Thyroid gland (tissue), 4 donors: ENCODE measurements around the gene PLEKHA7. TPM values are rescaled to one million over a fixed set of nuclear protein-coding genes. Genes with fewer than 3 reads are reported as not detected.

ENCODE experiments used
- DNase-seq, 2 donors: peaks; one replicate each; pipeline ENCODE4 v3.0.0-alpha.2; 2019
- H3K27ac ChIP-seq, 3 donors: fragments of 200-600 bp; sonication (generic); 1 replicate in 2 of 3; 2 replicates in 1 of 3; pipeline ENCODE4 v1.5.1; 2016 to 2019; ENCODE audit warnings: mild to moderate bottlenecking in 1 of 3, moderate library complexity in 1 of 3
- H3K27me3 ChIP-seq: fragments of 200-600 bp; sonication (generic); one replicate; pipeline ENCODE4 v1.5.1; 2019
- H3K36me3 ChIP-seq, 2 donors: fragments of 200-600 bp; sonication (generic); one replicate each; pipeline ENCODE4 v1.5.1; 2016 to 2019
- H3K4me1 ChIP-seq, 2 donors: fragments of 200-600 bp; sonication (generic); one replicate each; pipeline ENCODE4 v1.5.1; 2017 to 2019
- H3K4me3 ChIP-seq, 3 donors: fragments of 200-600 bp; sonication (generic); replicated peaks in 1 of 3; 1 replicate in 2 of 3; 2 replicates in 1 of 3; pipeline ENCODE4 v1.5.1; 2016; ENCODE audit warnings: mild to moderate bottlenecking in 1 of 3
- H3K9me3 ChIP-seq: fragments of 200-600 bp; sonication (generic); one replicate; pipeline ENCODE4 v1.5.1; 2017
- CTCF ChIP-seq, 6 experiments: fragments of 200-600 bp in 3 of 6; fragments of 450-650 bp in 3 of 6; sonication (generic) in 3 of 6; IDR thresholded peaks; one replicate each; pipeline ENCODE4 v1.5.1; 2016 to 2019; ENCODE audit warnings: antibody characterized with exemption in 6 of 6, mild to moderate bottlenecking in 2 of 6, inconsistent platforms in 1 of 6, moderate library complexity in 1 of 6
- POLR2A ChIP-seq, 2 donors: fragments of 450-650 bp; IDR thresholded peaks; one replicate each; pipeline ENCODE4 v1.6.1; 2017; ENCODE audit warnings: antibody characterized with exemption in 2 of 2, mild to moderate bottlenecking in 2 of 2, moderate library complexity in 1 of 2
- WGBS, 2 donors: methylation state at CpG; one replicate each; pipeline ENCODE4 v1.1.5; 2017; 5-methylcytosine and 5-hydroxymethylcytosine counted together
- intact Hi-C: fragments of 100-400 bp; cut with DNase I; formaldehyde crosslinking; loops from one replicate; pipeline ENCODE4 v1.15.1; 2023
- total RNA-seq, 4 donors: library from RNA; depleted of rRNA; stranded (reverse); fragments of >200 nt; gene quantifications; one replicate each; pipeline ENCODE4 v1.2.3, GENCODE V29; 2016

The PLEKHA7 gene
- total RNA-seq, 4 donors from 2014 or later = 22.5 to 29.0 (median 23.4) TPM

- DNase-seq = peak in 1 of 2 donors; percentile 36
- intact Hi-C loops = loop anchor here (10.0 kb wide), 1 partner anchor 149 kb away; no protein-coding TSS in a partner anchor
- 75 to 81% methylated on average over 8 of the region's 8 CpGs for WGBS, 2 donors
- Histone ChIP-seq H3K4me1 (peaks cover 16 to 43% of the 10 kb centered on the region in 2 donors), H3K27me3 (no peaks in the 10 kb centered on the region), H3K4me3 (no peak overlapping the region), H3K9me3 (no peaks in the 10 kb centered on the region), H3K36me3 (no peaks in the 10 kb centered on the region), H3K27ac (peak overlapping the region in 2 of 3 donors; percentile 9 to 36)
- TF ChIP-seq CTCF (IDR thresholded peaks at IDR 0.05) (no peak), POLR2A (IDR thresholded peaks at IDR 0.05) (no peak)
Observed at GRCh38 chr11:16933756-16934603, 80.2 kb downstream of the PLEKHA7 start.

- H3K4me3 ChIP-seq = no peak overlapping the region
- TF ChIP-seq POLR2A (IDR thresholded peaks at IDR 0.05) (no peak), CTCF (IDR thresholded peaks at IDR 0.05) (no peak)
- intact Hi-C loops = loop anchor here (10.0 kb wide), 1 partner anchor 148 kb away; no protein-coding TSS in a partner anchor
- H3K27me3 ChIP-seq = no peaks in the 10 kb centered on the region
- H3K27ac ChIP-seq = peak overlapping the region in 2 of 3 donors; percentile 9 to 36
- H3K4me1 ChIP-seq = peaks cover 16 to 48% of the 10 kb centered on the region in 2 donors
- WGBS, 2 donors = 25 to 43% methylated on average over 1 of the region's 1 CpG
- no peak for DNase-seq
- no peaks in the 10 kb centered on the region for H3K9me3 ChIP-seq
- H3K36me3 ChIP-seq = no peaks in the 10 kb centered on the region
Observed at GRCh38 chr11:16933291-16933690, 80.9 kb downstream of the PLEKHA7 start.

GRCh38 chr11:16928044-16928443 is 86.2 kb downstream of the PLEKHA7 start:
- no peak for TF ChIP-seq CTCF (IDR thresholded peaks at IDR 0.05)
- TF ChIP-seq POLR2A (IDR thresholded peaks at IDR 0.05) = no peak
- DNase-seq = peak; percentile 42 to 56
- 53 to 63% methylated on average over 4 of the region's 4 CpGs for WGBS, 2 donors
- Histone ChIP-seq H3K4me1 (peaks cover 15 to 59% of the 10 kb centered on the region in 2 donors), H3K36me3 (no peaks in the 10 kb centered on the region), H3K9me3 (no peaks in the 10 kb centered on the region), H3K4me3 (no peak overlapping the region), H3K27me3 (no peaks in the 10 kb centered on the region), H3K27ac (no peak overlapping the region)
- intact Hi-C loops = loop anchor here (10.0 kb wide), 1 partner anchor 113 kb away; no protein-coding TSS in a partner anchor

- H3K27ac ChIP-seq = peak overlapping the region in 1 of 3 donors; percentile 20
- no peaks in the 10 kb centered on the region for H3K27me3 ChIP-seq
- intact Hi-C loops = loop anchor here (10.0 kb wide), 1 partner anchor 112 kb away; no protein-coding TSS in a partner anchor
- H3K9me3 ChIP-seq = no peaks in the 10 kb centered on the region
- 80 to 82% methylated on average over 9 of the region's 9 CpGs for WGBS, 2 donors
- peaks cover 10 to 62% of the 10 kb centered on the region in 2 donors for H3K4me1 ChIP-seq
- H3K4me3 ChIP-seq = no peak overlapping the region
- H3K36me3 ChIP-seq = no peaks in the 10 kb centered on the region
- TF ChIP-seq CTCF (IDR thresholded peaks at IDR 0.05) = no peak
- no peak for TF ChIP-seq POLR2A (IDR thresholded peaks at IDR 0.05)
- DNase-seq = no peak
Observed at GRCh38 chr11:16926883-16927626, 87.2 kb downstream of the PLEKHA7 start.
